GM19193 (cell line): ENCODE measurements around the gene AHRR.

Experiments used
- POLR2A ChIP-seq: IDR thresholded peaks from 4 replicates; pipeline ENCODE4 v1.6.1; 2011; ENCODE audit not compliant: insufficient read depth, insufficient read length; ENCODE audit errors: extremely low read depth

The AHRR gene

GRCh38 chr5:431001-431710, 109.6 kb downstream of the AHRR start:
- TF ChIP-seq POLR2A: no peak

GRCh38 chr5:431711-432050, 110.2 kb downstream of the AHRR start:
- TF ChIP-seq POLR2A: no peak

GRCh38 chr5:432201-432927, 110.8 kb downstream of the AHRR start:
- TF ChIP-seq POLR2A: no peak

- peak; percentile 7 for TF ChIP-seq POLR2A
Observed at GRCh38 chr5:432928-433791, 111.6 kb downstream of the AHRR start.

GRCh38 chr5:433836-434235, 112.3 kb downstream of the AHRR start:
- TF ChIP-seq POLR2A: no peak

GRCh38 chr5:434443-435146, 113.1 kb downstream of the AHRR start:
- TF ChIP-seq POLR2A: no peak

- no peak for TF ChIP-seq POLR2A
Observed at GRCh38 chr5:435156-435790, 113.8 kb downstream of the AHRR start.

GRCh38 chr5:435961-436640, 114.6 kb downstream of the AHRR start:
- TF ChIP-seq POLR2A: peak; percentile 22

GRCh38 chr5:436641-436975, 115.1 kb downstream of the AHRR start:
- no peak for TF ChIP-seq POLR2A

GRCh38 chr5:437281-437771, 115.8 kb downstream of the AHRR start:
- TF ChIP-seq POLR2A: no peak

GRCh38 chr5:438481-438981, 117.0 kb downstream of the AHRR start:
- no peak for TF ChIP-seq POLR2A

GRCh38 chr5:439181-439580, 117.7 kb downstream of the AHRR start:
- no peak for TF ChIP-seq POLR2A

- TF ChIP-seq POLR2A: peak; percentile 36
Observed at GRCh38 chr5:439636-440035, 118.1 kb downstream of the AHRR start.
